MG63 (cell line): ENCODE data around the gene ZNHIT6. TPM values are rescaled to one million over a fixed set of nuclear protein-coding genes. Genes with fewer than 3 reads are reported as not detected.
"Not testable (repeated sequence)": the region's sequence is repeated elsewhere in the genome, so short reads cannot be mapped to it uniquely, and the experiment has no call there.

Source experiments
- DNase-seq: peaks from one replicate; pipeline ENCODE4 v3.0.0-alpha.2; 2020
- H3K27me3 ChIP-seq: fragments of 250-450 bp; sonication (Bioruptor Pico); 2 replicates; pipeline ENCODE4 v1.5.1; 2020; ENCODE audit warnings: mild to moderate bottlenecking, moderate library complexity
- H3K36me3 ChIP-seq: fragments of 250-450 bp; sonication (Bioruptor Pico); 2 replicates; pipeline ENCODE4 v1.5.1; 2020; ENCODE audit warnings: mild to moderate bottlenecking, moderate library complexity
- H3K4me3 ChIP-seq: fragments of 250-450 bp; sonication (Bioruptor Pico); 2 replicates; pipeline ENCODE4 v1.5.1; 2020; ENCODE audit warnings: mild to moderate bottlenecking, moderate library complexity
- H3K9me3 ChIP-seq: fragments of 250-450 bp; sonication (Bioruptor Pico); 2 replicates; pipeline ENCODE4 v1.5.1; 2020; ENCODE audit warnings: mild to moderate bottlenecking, moderate library complexity
- total RNA-seq: library from RNA; depleted of rRNA; stranded (reverse); fragments of >200 nt; shearing (Covaris generic); gene quantifications from 2 replicates; pipeline ENCODE4 v1.2.3, GENCODE V29; 2014; ENCODE audit warnings: low replicate concordance; rRNA removed

The ZNHIT6 gene, protein sequence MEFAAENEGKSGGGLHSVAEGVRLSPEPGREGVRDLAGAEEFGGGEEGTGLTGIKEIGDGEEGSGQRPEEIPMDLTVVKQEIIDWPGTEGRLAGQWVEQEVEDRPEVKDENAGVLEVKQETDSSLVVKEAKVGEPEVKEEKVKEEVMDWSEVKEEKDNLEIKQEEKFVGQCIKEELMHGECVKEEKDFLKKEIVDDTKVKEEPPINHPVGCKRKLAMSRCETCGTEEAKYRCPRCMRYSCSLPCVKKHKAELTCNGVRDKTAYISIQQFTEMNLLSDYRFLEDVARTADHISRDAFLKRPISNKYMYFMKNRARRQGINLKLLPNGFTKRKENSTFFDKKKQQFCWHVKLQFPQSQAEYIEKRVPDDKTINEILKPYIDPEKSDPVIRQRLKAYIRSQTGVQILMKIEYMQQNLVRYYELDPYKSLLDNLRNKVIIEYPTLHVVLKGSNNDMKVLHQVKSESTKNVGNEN
- 11.6 and 26.2 TPM in 2 replicates for total RNA-seq

DNA sequence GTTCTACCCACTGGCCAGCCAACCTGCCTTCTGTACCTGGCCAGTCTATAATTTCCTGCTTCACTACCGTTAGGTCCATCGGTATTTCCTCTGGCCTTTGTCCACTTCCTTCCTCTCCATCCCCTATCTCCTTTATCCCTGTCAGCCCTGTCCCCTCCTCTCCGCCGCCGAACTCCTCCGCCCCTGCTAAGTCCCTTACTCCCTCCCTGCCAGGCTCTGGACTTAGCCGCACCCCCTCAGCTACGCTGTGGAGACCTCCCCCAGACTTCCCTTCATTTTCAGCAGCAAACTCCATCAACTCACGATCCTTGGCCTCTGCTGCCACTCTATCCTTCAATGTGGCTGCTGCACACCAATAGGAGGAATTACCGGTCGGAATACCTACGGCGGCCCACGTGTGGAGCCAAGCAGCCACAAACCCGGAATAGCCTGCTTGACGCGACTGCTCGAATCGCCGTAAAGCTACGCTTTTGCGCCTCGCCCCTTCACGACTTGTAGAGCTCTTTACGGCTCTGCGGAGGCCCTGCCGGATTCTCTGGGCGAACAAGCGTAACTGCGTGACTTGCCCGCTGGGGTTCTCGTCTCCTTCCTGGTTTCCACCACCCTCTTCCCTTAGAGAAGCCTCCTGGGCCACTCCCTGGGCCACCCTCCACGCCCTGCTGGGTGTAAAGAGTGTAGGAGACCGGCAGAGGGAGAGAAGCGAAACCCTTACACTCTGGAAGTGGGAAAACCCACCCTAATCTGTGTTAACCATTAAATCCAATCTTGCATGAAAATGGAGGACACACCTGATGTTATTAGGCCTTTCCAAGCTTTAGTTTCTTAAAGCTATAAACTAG lies at the start of gene ZNHIT6:
ZNHIT6 (minus strand) TSS at position 444 of the 839 bp plus-strand sequence; CDS start at position 295, 149 bp downstream.
- Histone ChIP-seq H3K4me3 (peak within 1 kb of the TSS; percentile 99), H3K36me3 (peaks cover 38% of the 10 kb centered on the region), H3K27me3 (no peaks in the 10 kb centered on the region), H3K9me3 (no peaks in the 10 kb centered on the region; the same call in 1 of the 2 replicates)
- DNase-seq, result peak; percentile 97

- Histone ChIP-seq H3K27me3 (no peaks in the 10 kb centered on the region), H3K9me3 (no peaks in the 10 kb centered on the region), H3K36me3 (no peaks in the 10 kb centered on the region), H3K4me3 (no peak overlapping the region)
- no peak for DNase-seq
Observed at GRCh38 chr1:85756864-85757263, 48.6 kb upstream of the ZNHIT6 start.

DNA sequence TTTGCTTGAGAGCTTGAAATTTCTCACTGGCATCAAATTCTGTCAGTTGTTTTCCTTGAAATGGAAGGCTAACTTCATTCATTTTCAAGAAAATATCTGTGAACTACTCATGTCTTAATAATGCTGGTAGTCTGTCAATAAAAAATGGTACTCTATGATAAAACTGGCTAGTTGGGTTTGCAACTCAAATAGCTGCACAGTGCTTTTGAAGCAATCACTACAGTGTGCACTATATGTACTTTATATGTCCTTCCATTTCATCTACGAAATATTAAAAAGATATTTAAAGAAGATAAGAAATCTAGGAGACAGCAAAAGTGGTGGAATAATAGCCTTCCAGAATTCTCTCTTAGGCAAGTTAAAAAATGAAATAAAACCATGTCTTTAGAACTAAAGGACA lies 39.9 kb upstream of the ZNHIT6 start:
- H3K4me3 ChIP-seq, result no peak overlapping the region
- H3K9me3 ChIP-seq, result no peaks in the 10 kb centered on the region
- no peaks in the 10 kb centered on the region for H3K36me3 ChIP-seq
- no peak for DNase-seq
- no peaks in the 10 kb centered on the region for H3K27me3 ChIP-seq

DNA sequence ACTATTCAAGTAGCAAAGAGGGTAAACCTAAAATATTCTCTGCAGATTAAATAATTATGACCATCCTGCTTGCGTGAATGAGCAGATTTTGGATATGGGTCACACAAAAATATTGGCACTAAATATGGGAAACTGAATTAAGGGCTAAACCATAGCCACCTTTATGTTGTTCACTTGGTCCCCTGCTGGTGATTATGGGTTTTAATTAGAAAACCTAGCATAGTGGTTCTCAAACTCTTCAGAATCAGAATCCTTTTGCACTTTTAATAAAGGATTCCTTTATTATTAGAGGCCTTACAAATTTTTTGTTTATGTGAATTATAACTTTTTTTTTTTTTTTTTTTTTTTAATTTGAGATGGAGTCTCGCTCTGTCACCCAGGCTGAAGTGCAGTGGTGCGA lies 38.5 kb upstream of the ZNHIT6 start:
- H3K4me3 ChIP-seq, result no peak overlapping the region
- no peaks in the 10 kb centered on the region for H3K9me3 ChIP-seq
- H3K27me3 ChIP-seq, result no peaks in the 10 kb centered on the region
- DNase-seq, result no peak
- H3K36me3 ChIP-seq, result no peaks in the 10 kb centered on the region

DNA sequence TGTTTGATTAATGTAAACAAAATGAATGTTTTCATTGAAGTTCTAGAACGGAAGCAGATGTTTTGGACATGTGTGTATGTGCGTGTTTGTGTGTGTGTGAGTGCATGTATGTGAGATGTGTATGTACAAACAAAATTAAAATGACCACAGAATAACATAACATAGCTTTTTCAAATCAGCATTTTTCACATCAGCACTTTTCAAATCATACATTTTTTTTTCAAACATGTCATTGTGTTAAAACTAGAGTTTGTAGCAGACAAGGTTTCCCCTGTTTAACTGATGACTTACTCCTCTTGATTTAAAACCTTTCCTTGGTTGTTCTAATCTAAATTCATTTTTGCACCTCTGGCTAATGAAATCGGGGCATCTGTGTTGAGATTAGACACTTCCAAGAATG lies 35.6 kb upstream of the ZNHIT6 start:
- DNase-seq, result no peak
- H3K27me3 ChIP-seq, result no peaks in the 10 kb centered on the region
- no peak overlapping the region for H3K4me3 ChIP-seq
- no peaks in the 10 kb centered on the region for H3K36me3 ChIP-seq
- no peaks in the 10 kb centered on the region for H3K9me3 ChIP-seq

GRCh38 chr1:85734931-85735330 lies 26.7 kb upstream of the ZNHIT6 start:
- H3K36me3 ChIP-seq, result no peaks in the 10 kb centered on the region
- no peaks in the 10 kb centered on the region for H3K9me3 ChIP-seq
- H3K27me3 ChIP-seq, result no peaks in the 10 kb centered on the region
- H3K4me3 ChIP-seq, result no peak overlapping the region
- DNase-seq, result no peak

- DNase-seq, result no peak
- peaks cover 14% of the 10 kb centered on the region for H3K9me3 ChIP-seq
- H3K36me3 ChIP-seq, result no peaks in the 10 kb centered on the region
- no peak overlapping the region for H3K4me3 ChIP-seq
- H3K27me3 ChIP-seq, result no peaks in the 10 kb centered on the region
Observed at GRCh38 chr1:85718678-85719340, 10.6 kb upstream of the ZNHIT6 start.

- DNase-seq, H3K36me3 ChIP-seq, H3K27me3 ChIP-seq, H3K4me3 ChIP-seq, H3K9me3 ChIP-seq: not testable (repeated sequence)
Observed at GRCh38 chr1:85714418-85715114, 6.3 kb upstream of the ZNHIT6 start.

GRCh38 chr1:85708829-85709227 lies 595 bp upstream of the ZNHIT6 start:
- Histone ChIP-seq H3K27me3 (no peaks in the 10 kb centered on the region), H3K36me3 (peaks cover 32% of the 10 kb centered on the region), H3K9me3 (no peaks in the 10 kb centered on the region; the same call in 1 of the 2 replicates), H3K4me3 (peak overlapping the region; percentile 99)
- DNase-seq, result no peak

GRCh38 chr1:85707267-85707989 lies 805 bp downstream of the ZNHIT6 start:
- H3K27me3 ChIP-seq, result no peaks in the 10 kb centered on the region
- H3K4me3 ChIP-seq, result peak overlapping the region; percentile 99
- H3K9me3 ChIP-seq, result no peaks in the 10 kb centered on the region; the same call in 1 of the 2 replicates
- H3K36me3 ChIP-seq, result peaks cover 46% of the 10 kb centered on the region
- no peak for DNase-seq

GRCh38 chr1:85705940-85706339 lies 2.3 kb downstream of the ZNHIT6 start:
- H3K9me3 ChIP-seq, result no peaks in the 10 kb centered on the region; the same call in 1 of the 2 replicates
- no peak for DNase-seq
- peaks cover 59% of the 10 kb centered on the region for H3K36me3 ChIP-seq
- H3K27me3 ChIP-seq, result no peaks in the 10 kb centered on the region
- H3K4me3 ChIP-seq, result no peak overlapping the region; the same call in 1 of the 2 replicates

DNA sequence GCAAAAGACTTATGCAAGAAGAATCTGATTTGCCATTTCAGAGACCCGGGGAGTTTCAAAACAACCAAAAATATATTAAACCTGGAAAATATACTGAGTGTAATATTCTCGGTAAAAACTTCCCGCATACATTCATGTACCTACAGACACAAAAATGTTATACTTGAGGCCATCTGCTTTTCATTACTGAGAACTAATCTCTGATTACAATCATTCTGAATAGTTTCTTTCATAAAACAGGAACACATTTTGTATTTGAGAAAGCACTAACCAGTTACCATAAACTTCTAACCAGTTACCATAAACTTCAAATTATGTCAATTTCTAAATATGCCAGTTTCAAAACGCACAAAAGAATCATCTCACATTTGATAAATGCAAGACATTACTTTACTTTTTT lies 7.8 kb downstream of the ZNHIT6 start:
- Histone ChIP-seq H3K9me3 (no peaks in the 10 kb centered on the region), H3K27me3 (no peaks in the 10 kb centered on the region), H3K36me3 (peaks cover 75% of the 10 kb centered on the region), H3K4me3 (no peak overlapping the region)
- no peak for DNase-seq

- no peaks in the 10 kb centered on the region for H3K9me3 ChIP-seq
- no peaks in the 10 kb centered on the region for H3K27me3 ChIP-seq
- DNase-seq, result no peak
- H3K4me3 ChIP-seq, result no peak overlapping the region
- peaks cover 57% of the 10 kb centered on the region for H3K36me3 ChIP-seq
Observed at GRCh38 chr1:85697895-85698294, 10.3 kb downstream of the ZNHIT6 start.

DNA sequence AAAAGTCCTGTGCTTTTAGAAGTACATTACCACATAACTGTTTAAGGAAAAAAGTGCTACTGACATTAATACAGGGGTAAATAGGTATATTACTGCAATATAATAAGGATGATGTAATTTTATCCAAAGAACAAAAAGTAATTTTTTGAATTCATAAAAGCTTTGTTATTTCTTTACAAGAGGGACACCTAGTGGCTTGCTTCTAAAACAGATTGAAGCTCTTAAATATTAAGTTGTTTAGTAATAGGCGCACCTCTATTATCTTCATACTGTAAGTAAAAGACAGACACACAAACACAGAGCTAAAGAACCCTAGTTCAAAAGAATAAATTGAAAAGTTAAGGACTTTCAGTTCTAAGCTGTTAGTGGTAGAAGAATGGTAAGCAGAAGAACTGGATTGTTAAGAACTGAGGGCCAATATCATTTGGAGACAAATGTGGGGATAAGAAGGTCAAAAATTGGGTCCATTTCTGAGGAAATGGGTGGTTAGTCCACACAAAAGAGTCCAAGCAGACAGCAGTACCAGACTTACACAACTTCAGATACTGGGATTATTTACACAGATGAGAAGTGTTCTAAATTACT lies 15.4 kb downstream of the ZNHIT6 start:
- H3K36me3 ChIP-seq, result peaks cover 40% of the 10 kb centered on the region
- H3K27me3 ChIP-seq, result no peaks in the 10 kb centered on the region
- no peak overlapping the region for H3K4me3 ChIP-seq
- no peaks in the 10 kb centered on the region for H3K9me3 ChIP-seq
- no peak for DNase-seq

GRCh38 chr1:85689775-85690404 lies 18.3 kb downstream of the ZNHIT6 start:
- H3K9me3 ChIP-seq, result no peaks in the 10 kb centered on the region
- peaks cover 37% of the 10 kb centered on the region for H3K36me3 ChIP-seq
- no peak overlapping the region for H3K4me3 ChIP-seq
- no peak for DNase-seq
- H3K27me3 ChIP-seq, result no peaks in the 10 kb centered on the region
